Measurements from ENCODE around the gene MEGF11. TPM values are rescaled to one million over a fixed set of nuclear protein-coding genes. Genes with fewer than 3 reads are reported as not detected.

MEGF11 gene
- total RNA-seq, 1 experiment from 2014 or later = 0.09 TPM

DNA sequence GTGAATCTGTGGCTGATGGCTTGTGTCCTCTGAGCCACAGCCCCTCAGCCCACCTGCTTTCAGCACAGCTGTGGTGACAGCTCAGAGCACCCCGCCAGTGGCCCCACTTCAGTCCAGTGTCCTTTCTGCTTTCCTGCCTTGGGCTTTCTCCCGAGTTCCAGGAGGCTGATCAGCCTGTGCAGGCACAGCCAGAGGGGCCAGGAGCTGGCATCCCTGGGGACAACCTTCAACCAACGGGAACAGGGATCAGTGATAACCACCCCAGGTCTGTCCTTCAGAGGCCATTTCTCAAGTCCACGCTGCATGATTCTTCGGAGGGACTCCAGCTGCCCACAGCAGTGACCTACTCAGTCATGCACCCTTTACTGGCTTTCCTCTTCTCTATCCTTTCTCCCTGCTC, 217.6 kb downstream of the MEGF11 start:
- Mint-ChIP-seq H3K27ac (ENCODE audit: low read depth, unreplicated experiment) (no peak overlapping the region), H3K27me3 (ENCODE audit: insufficient read depth, unreplicated experiment) (peaks cover 60% of the 10 kb centered on the region), H3K4me1 (ENCODE audit: insufficient read depth, unreplicated experiment) (peaks cover 6% of the 10 kb centered on the region), H3K36me3 (ENCODE audit: insufficient read depth, unreplicated experiment) (no peaks in the 10 kb centered on the region), H3K4me3 (ENCODE audit: unreplicated experiment) (no peak overlapping the region), H3K9me3 (ENCODE audit: unreplicated experiment) (peaks cover 7% of the 10 kb centered on the region)
- BruUV-seq (replicated peaks) = no TSS peak
- CTCF ChIA-PET = no interaction called here
- TF ChIP-seq, protein P1, sequence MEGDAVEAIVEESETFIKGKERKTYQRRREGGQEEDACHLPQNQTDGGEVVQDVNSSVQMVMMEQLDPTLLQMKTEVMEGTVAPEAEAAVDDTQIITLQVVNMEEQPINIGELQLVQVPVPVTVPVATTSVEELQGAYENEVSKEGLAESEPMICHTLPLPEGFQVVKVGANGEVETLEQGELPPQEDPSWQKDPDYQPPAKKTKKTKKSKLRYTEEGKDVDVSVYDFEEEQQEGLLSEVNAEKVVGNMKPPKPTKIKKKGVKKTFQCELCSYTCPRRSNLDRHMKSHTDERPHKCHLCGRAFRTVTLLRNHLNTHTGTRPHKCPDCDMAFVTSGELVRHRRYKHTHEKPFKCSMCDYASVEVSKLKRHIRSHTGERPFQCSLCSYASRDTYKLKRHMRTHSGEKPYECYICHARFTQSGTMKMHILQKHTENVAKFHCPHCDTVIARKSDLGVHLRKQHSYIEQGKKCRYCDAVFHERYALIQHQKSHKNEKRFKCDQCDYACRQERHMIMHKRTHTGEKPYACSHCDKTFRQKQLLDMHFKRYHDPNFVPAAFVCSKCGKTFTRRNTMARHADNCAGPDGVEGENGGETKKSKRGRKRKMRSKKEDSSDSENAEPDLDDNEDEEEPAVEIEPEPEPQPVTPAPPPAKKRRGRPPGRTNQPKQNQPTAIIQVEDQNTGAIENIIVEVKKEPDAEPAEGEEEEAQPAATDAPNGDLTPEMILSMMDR (IDR thresholded peaks at IDR 0.05; ENCODE audit: unreplicated experiment) = no peak
- POLR2A ChIA-PET = interaction anchor here (0.6 kb wide), 1 partner anchor 57 kb away, joined by 3 read pairs; no protein-coding TSS in a partner anchor
- intact Hi-C loops (cut with micrococcal nuclease) = no loop called here
- DNase-seq (ENCODE audit: unreplicated experiment) = no peak

DNA sequence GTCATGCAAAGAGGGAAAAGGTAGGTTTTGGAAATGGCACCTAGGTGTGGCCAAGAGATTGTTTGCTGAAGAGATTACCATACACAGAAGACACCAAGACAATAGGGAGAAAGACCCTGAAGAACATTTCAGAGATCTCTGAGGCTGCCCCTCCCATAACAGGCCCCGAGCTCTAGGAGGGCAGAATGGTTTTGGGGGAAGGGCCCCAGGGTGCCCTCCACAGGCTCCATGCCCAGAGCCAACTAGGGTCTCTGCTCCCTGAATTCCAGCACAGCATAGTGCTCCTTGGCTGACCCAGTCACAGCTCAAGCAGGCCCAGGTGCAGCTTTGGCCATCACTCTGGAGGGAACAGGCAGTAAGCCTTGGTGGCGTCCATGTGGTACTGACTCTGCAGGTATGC, 220.4 kb downstream of the MEGF11 start:
- Mint-ChIP-seq H3K36me3 (ENCODE audit: insufficient read depth, unreplicated experiment) (no peaks in the 10 kb centered on the region), H3K9me3 (ENCODE audit: unreplicated experiment) (peaks cover 7% of the 10 kb centered on the region), H3K27ac (ENCODE audit: low read depth, unreplicated experiment) (no peak overlapping the region), H3K4me1 (ENCODE audit: insufficient read depth, unreplicated experiment) (peaks cover 6% of the 10 kb centered on the region), H3K4me3 (ENCODE audit: unreplicated experiment) (no peak overlapping the region), H3K27me3 (ENCODE audit: insufficient read depth, unreplicated experiment) (peaks cover 46% of the 10 kb centered on the region)
- POLR2A ChIA-PET = no interaction called here
- TF ChIP-seq, protein P1 (IDR thresholded peaks at IDR 0.05; ENCODE audit: unreplicated experiment) = no peak
- intact Hi-C loops (cut with micrococcal nuclease) = no loop called here
- BruUV-seq (replicated peaks) = no TSS peak
- no peak for DNase-seq (ENCODE audit: unreplicated experiment)
- CTCF ChIA-PET = interaction anchor here (0.6 kb wide), 1 partner anchor 492 kb away, joined by 3 read pairs; no protein-coding TSS in a partner anchor

DNA sequence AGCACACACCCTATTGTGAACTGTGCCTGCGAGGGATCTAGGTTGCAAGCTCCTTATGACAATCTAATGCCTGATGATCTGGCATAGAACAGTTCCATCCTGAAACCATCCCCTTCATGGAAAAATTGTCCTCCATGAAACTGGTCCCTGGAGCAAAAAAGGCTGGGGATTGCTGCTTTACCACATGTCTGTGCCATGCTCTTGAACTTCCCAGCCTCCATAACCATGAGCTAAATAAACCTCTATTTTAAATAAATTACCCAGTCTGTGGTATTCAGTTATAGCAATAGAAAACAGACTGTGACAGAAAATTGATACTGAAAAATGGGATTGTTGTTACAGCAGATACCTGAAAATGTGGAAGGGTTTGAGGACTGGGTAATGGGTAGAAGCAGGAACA, 221.5 kb downstream of the MEGF11 start:
- no peak overlapping the region for H3K4me3 Mint-ChIP-seq (ENCODE audit: unreplicated experiment)
- TF ChIP-seq, protein P1 (IDR thresholded peaks at IDR 0.05; ENCODE audit: unreplicated experiment) = no peak
- intact Hi-C loops (cut with micrococcal nuclease) = no loop called here
- no peak for DNase-seq (ENCODE audit: unreplicated experiment)
- peaks cover 16% of the 10 kb centered on the region for H3K4me1 Mint-ChIP-seq (ENCODE audit: insufficient read depth, unreplicated experiment)
- no peaks in the 10 kb centered on the region for H3K36me3 Mint-ChIP-seq (ENCODE audit: insufficient read depth, unreplicated experiment)
- ChIA-PET CTCF (no interaction called here), POLR2A (interaction anchor here (0.7 kb wide), 1 partner anchor 480 kb away, joined by 4 read pairs; no protein-coding TSS in a partner anchor)
- no peak overlapping the region for H3K27ac Mint-ChIP-seq (ENCODE audit: low read depth, unreplicated experiment)
- no TSS peak for BruUV-seq (replicated peaks)
- H3K27me3 Mint-ChIP-seq (ENCODE audit: insufficient read depth, unreplicated experiment) = peaks cover 34% of the 10 kb centered on the region
- peaks cover 7% of the 10 kb centered on the region for H3K9me3 Mint-ChIP-seq (ENCODE audit: unreplicated experiment)

DNA sequence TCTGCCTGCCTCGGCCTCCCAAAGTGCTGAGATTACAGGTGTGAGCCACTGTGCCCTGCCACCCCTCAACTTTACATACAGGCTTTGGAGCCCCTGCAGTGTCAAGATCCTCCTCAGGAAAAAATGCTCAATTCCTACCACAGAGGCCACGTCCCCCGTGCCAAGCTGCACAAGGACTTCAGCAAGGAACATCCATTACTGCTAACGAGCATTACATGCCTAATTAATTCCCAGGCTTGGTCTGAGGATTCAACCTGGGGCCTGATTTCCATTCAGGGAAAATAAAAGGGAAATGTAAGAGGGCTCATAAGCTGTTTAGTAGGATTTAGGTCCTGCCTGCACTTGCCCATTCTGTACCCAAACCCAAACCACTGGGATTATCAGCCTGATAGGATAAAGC, 222.9 kb downstream of the MEGF11 start:
- no peak overlapping the region for H3K27ac Mint-ChIP-seq (ENCODE audit: low read depth, unreplicated experiment)
- H3K36me3 Mint-ChIP-seq (ENCODE audit: insufficient read depth, unreplicated experiment) = no peaks in the 10 kb centered on the region
- H3K27me3 Mint-ChIP-seq (ENCODE audit: insufficient read depth, unreplicated experiment) = peaks cover 21% of the 10 kb centered on the region
- H3K4me1 Mint-ChIP-seq (ENCODE audit: insufficient read depth, unreplicated experiment) = peaks cover 19% of the 10 kb centered on the region
- peaks cover 7% of the 10 kb centered on the region for H3K9me3 Mint-ChIP-seq (ENCODE audit: unreplicated experiment)
- H3K4me3 Mint-ChIP-seq (ENCODE audit: unreplicated experiment) = no peak overlapping the region
- no peak for DNase-seq (ENCODE audit: unreplicated experiment)
- CTCF ChIA-PET = no interaction called here
- intact Hi-C loops (cut with micrococcal nuclease) = no loop called here
- BruUV-seq (replicated peaks) = no TSS peak
- POLR2A ChIA-PET = interaction anchor here (0.6 kb wide), 1 partner anchor 35 kb away, joined by 5 read pairs; no protein-coding TSS in a partner anchor
- TF ChIP-seq, protein P1 (IDR thresholded peaks at IDR 0.05; ENCODE audit: unreplicated experiment) = no peak
